Measurements from ENCODE around the gene SAMHD1.

SAMHD1 gene

GRCh38 chr20:36891211-36891610, 60.3 kb downstream of the SAMHD1 start:
- no peak overlapping the region for H3K4me2 ChIP-seq (ENCODE audit: insufficient read depth, low read length)
- no peak for TF ChIP-seq EZH2 (IDR thresholded peaks at IDR 0.05; ENCODE audit: borderline replicate concordance, low read depth, low read length, severe bottlenecking)
- TF ChIP-seq, protein P1, sequence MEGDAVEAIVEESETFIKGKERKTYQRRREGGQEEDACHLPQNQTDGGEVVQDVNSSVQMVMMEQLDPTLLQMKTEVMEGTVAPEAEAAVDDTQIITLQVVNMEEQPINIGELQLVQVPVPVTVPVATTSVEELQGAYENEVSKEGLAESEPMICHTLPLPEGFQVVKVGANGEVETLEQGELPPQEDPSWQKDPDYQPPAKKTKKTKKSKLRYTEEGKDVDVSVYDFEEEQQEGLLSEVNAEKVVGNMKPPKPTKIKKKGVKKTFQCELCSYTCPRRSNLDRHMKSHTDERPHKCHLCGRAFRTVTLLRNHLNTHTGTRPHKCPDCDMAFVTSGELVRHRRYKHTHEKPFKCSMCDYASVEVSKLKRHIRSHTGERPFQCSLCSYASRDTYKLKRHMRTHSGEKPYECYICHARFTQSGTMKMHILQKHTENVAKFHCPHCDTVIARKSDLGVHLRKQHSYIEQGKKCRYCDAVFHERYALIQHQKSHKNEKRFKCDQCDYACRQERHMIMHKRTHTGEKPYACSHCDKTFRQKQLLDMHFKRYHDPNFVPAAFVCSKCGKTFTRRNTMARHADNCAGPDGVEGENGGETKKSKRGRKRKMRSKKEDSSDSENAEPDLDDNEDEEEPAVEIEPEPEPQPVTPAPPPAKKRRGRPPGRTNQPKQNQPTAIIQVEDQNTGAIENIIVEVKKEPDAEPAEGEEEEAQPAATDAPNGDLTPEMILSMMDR (IDR thresholded peaks at IDR 0.05; ENCODE audit: borderline replicate concordance, extremely low read depth, low read length, poor library complexity, severe bottlenecking): no peak
- H3K4me3 ChIP-seq (ENCODE audit: low read depth in 1 of 2, low read length in 2 of 2): no peak overlapping the region
- DNase-seq (no peak), ATAC-seq (ENCODE audit: insufficient read depth, low read depth) (no peak)
- H2AFZ ChIP-seq (ENCODE audit: low read depth, low read length): no peak overlapping the region
- H3K4me1 ChIP-seq (ENCODE audit: insufficient read depth, low read length): peaks cover 9% of the 10 kb centered on the region
- H3K36me3 ChIP-seq (ENCODE audit: insufficient read depth, low read length): no peaks in the 10 kb centered on the region
- H3K79me2 ChIP-seq (ENCODE audit: insufficient read depth, low read length): no peaks in the 10 kb centered on the region
- H4K20me1 ChIP-seq (ENCODE audit: insufficient read depth, low read length): no peaks in the 10 kb centered on the region
- H3K9me3 ChIP-seq (ENCODE audit: insufficient read depth, low read length, severe bottlenecking): no peaks in the 10 kb centered on the region
- H3K27ac ChIP-seq (ENCODE audit: low read length): no peak overlapping the region
- H3K9ac ChIP-seq (ENCODE audit: low read depth, low read length): no peak overlapping the region
- H3K27me3 ChIP-seq (ENCODE audit: insufficient read depth, low read length, poor library complexity): no peaks in the 10 kb centered on the region

DNA sequence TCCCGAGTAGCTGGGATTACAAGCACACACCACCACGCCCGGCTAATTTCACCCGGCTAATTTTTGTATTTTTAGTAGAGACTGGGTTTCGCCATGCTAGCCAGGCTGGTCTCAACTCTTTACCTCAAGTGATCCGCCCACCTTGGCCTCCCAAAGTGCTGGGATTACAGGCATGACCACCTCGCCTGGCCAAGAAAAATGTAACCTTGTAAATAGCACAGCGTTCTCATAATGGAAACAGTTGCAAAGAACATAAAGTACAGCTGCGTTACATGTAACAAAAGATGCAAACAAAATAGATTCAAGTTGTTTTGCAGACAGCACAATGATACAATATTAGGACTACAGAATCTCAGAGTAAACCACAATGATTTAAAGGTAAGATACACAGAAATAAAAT, 60.9 kb downstream of the SAMHD1 start:
- H3K9me3 ChIP-seq (ENCODE audit: insufficient read depth, low read length, severe bottlenecking): no peaks in the 10 kb centered on the region
- H3K79me2 ChIP-seq (ENCODE audit: insufficient read depth, low read length): no peaks in the 10 kb centered on the region
- peaks cover 9% of the 10 kb centered on the region for H3K4me1 ChIP-seq (ENCODE audit: insufficient read depth, low read length)
- H3K27me3 ChIP-seq (ENCODE audit: insufficient read depth, low read length, poor library complexity): no peaks in the 10 kb centered on the region
- H4K20me1 ChIP-seq (ENCODE audit: insufficient read depth, low read length): no peaks in the 10 kb centered on the region
- TF ChIP-seq, protein P1 (IDR thresholded peaks at IDR 0.05; ENCODE audit: borderline replicate concordance, extremely low read depth, low read length, poor library complexity, severe bottlenecking): no peak
- no peak for TF ChIP-seq EZH2 (IDR thresholded peaks at IDR 0.05; ENCODE audit: borderline replicate concordance, low read depth, low read length, severe bottlenecking)
- ATAC-seq (ENCODE audit: insufficient read depth, low read depth): no peak
- no peak overlapping the region for H2AFZ ChIP-seq (ENCODE audit: low read depth, low read length)
- no peak overlapping the region for H3K4me3 ChIP-seq (ENCODE audit: low read depth in 1 of 2, low read length in 2 of 2)
- H3K27ac ChIP-seq (ENCODE audit: low read length): no peak overlapping the region
- no peak overlapping the region for H3K9ac ChIP-seq (ENCODE audit: low read depth, low read length)
- no peak for DNase-seq
- no peaks in the 10 kb centered on the region for H3K36me3 ChIP-seq (ENCODE audit: insufficient read depth, low read length)
- H3K4me2 ChIP-seq (ENCODE audit: insufficient read depth, low read length): no peak overlapping the region

DNA sequence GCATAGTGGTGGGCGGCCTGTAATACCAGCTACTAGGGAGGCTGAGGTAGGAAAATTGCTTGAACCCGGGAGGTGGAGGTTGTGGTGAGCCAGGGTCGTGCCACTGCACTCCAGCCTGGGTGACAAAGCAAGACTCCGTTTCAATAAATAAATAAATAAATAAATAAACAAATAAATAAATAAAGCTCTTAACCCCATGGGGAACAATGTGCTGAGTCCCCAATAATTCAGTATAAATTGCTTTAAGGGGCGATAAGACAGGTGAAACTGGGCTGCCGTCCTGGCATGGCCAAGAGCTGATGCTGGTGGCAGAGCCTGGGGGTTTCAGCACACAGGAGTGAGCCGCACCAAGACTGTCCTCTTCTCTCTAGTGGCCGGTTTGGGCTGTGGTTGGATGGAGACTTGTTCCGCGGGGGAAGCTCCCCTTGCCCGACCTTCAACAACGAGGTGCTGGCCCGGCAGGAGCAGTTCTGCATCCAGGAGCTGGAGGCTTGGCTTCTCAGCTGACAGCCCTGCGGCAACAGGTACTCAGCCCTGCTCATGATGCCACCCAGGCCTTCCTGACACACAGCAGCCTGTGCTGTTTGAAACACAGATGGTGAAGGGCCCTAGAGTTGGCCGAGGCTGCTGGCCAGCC, 62.5 kb downstream of the SAMHD1 start:
- H3K36me3 ChIP-seq (ENCODE audit: insufficient read depth, low read length): no peaks in the 10 kb centered on the region

More for the DNA sequence above, 62.5 kb downstream of the SAMHD1 start:
- Histone ChIP-seq H3K27me3 (ENCODE audit: insufficient read depth, low read length, poor library complexity) (no peaks in the 10 kb centered on the region), H3K4me2 (ENCODE audit: insufficient read depth, low read length) (no peak overlapping the region), H3K9ac (ENCODE audit: low read depth, low read length) (no peak overlapping the region), H3K9me3 (ENCODE audit: insufficient read depth, low read length, severe bottlenecking) (no peaks in the 10 kb centered on the region), H2AFZ (ENCODE audit: low read depth, low read length) (no peak overlapping the region), H3K4me3 (ENCODE audit: low read depth in 1 of 2, low read length in 2 of 2) (no peak overlapping the region), H3K27ac (ENCODE audit: low read length) (no peak overlapping the region), H3K4me1 (ENCODE audit: insufficient read depth, low read length) (peaks cover 9% of the 10 kb centered on the region), H4K20me1 (ENCODE audit: insufficient read depth, low read length) (no peaks in the 10 kb centered on the region), H3K79me2 (ENCODE audit: insufficient read depth, low read length) (no peaks in the 10 kb centered on the region)
- DNase-seq: no peak
- TF ChIP-seq, protein P1 (IDR thresholded peaks at IDR 0.05; ENCODE audit: borderline replicate concordance, extremely low read depth, low read length, poor library complexity, severe bottlenecking): no peak
- no peak for TF ChIP-seq EZH2 (IDR thresholded peaks at IDR 0.05; ENCODE audit: borderline replicate concordance, low read depth, low read length, severe bottlenecking)
- no peak for ATAC-seq (ENCODE audit: insufficient read depth, low read depth)

Data from DND-41 (cell line).